ENCODE data around the gene CNTN4. TPM values are rescaled to one million over a fixed set of nuclear protein-coding genes. Genes with fewer than 3 reads are reported as not detected.

Gene CNTN4
- total RNA-seq, 1 donor from 2014 or later, result 22.1 TPM

- H3K27ac ChIP-seq, result no peak overlapping the region
- intact Hi-C loops (cut with DNase I), result no loop called here
- no peaks in the 10 kb centered on the region for H3K27me3 ChIP-seq
- DNase-seq (ENCODE audit: extremely low spot score in 2 of 2), result no peak
- no peaks in the 10 kb centered on the region for H3K4me1 ChIP-seq
- TF ChIP-seq POLR2AphosphoS5 (IDR thresholded peaks at IDR 0.05; ENCODE audit: insufficient read depth in 1 of 2, low read depth in 1 of 2), result no peak
- TF ChIP-seq POLR2A (IDR thresholded peaks at IDR 0.05), result no peak
- TF ChIP-seq CTCF (IDR thresholded peaks at IDR 0.05), result no peak
- no peaks in the 10 kb centered on the region for H3K9me3 ChIP-seq
- no peak overlapping the region for H3K4me3 ChIP-seq
- no peaks in the 10 kb centered on the region for H3K36me3 ChIP-seq
Observed at GRCh38 chr3:3105815-3106214, 1007.1 kb downstream of the CNTN4 start.

GRCh38 chr3:3107181-3107580 is 1008.5 kb downstream of the CNTN4 start:
- intact Hi-C loops (cut with DNase I), result no loop called here
- no peak overlapping the region for H3K4me3 ChIP-seq
- no peak for TF ChIP-seq POLR2A (IDR thresholded peaks at IDR 0.05)
- no peak for TF ChIP-seq CTCF (IDR thresholded peaks at IDR 0.05)
- no peak for TF ChIP-seq POLR2AphosphoS5 (IDR thresholded peaks at IDR 0.05; ENCODE audit: insufficient read depth in 1 of 2, low read depth in 1 of 2)
- H3K9me3 ChIP-seq, result no peaks in the 10 kb centered on the region
- no peak overlapping the region for H3K27ac ChIP-seq
- DNase-seq (ENCODE audit: extremely low spot score in 2 of 2), result no peak
- H3K4me1 ChIP-seq, result no peaks in the 10 kb centered on the region
- no peaks in the 10 kb centered on the region for H3K27me3 ChIP-seq
- no peaks in the 10 kb centered on the region for H3K36me3 ChIP-seq

Small RNAs within 50 kb of the gene (small RNA-seq; reads per million reads assigned to genes)
- not detected for gene RF00416
- gene RN7SKP144, result not detected

Measured in vagina (tissue), 2 donors.